ENCODE results near the gene KAT8.

GRCh38 chr16:31081428-31082351 lies 35.8 kb upstream of the KAT8 start:
- TF ChIP-seq CTCF (IDR thresholded peaks at IDR 0.05; ENCODE audit: insufficient read depth, low read depth, low read length): no peak
- no peak for TF ChIP-seq EZH2 (IDR thresholded peaks at IDR 0.05; ENCODE audit: insufficient read depth, low read length)
